ENCODE data around the gene TUBB2A. TPM values are rescaled to one million over a fixed set of nuclear protein-coding genes. Genes with fewer than 3 reads are reported as not detected.

TUBB2A gene
- total and polyA plus RNA-seq, 5 donors from 2014 or later: 4.8 to 48.0 (median 6.9) TPM

DNA sequence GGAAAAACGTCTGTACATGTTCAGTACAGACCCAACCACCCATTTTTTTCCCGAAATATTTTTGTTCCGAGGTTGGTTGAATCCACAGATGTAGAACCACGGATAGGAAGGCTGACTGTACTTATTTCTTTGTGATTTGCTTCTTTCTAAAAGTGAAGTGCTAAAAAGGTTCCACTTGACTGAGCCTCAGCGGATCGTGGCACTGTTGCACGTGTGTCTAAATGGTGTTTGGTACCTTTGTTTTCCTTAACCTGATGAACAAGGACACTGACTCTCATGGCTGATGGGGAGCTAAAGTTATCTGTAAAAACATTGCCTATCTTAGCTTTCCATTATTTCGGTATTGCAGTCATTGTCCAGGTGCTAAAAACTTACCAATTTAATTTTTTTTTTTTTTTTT lies 32.7 kb downstream of the TUBB2A start:
- Mint-ChIP-seq H3K27me3 (no peaks in the 10 kb centered on the region), H3K27ac (no peak overlapping the region), H3K4me1 (peaks cover 0 to 2% (median under 1%) of the 10 kb centered on the region in 4 donors), H3K9me3 (no peaks in the 10 kb centered on the region), H3K36me3 (peaks cover 14% of the 10 kb centered on the region), H3K4me3 (no peak overlapping the region)
- no peak for ATAC-seq (ENCODE audit: low read depth in 2 of 2)
- no peak for DNase-seq
- Histone ChIP-seq H3K4me3 (ENCODE audit: low read depth, low read length) (no peak overlapping the region), H3K36me3 (ENCODE audit: control insufficient read depth, insufficient read depth, low read length) (no peaks in the 10 kb centered on the region), H3K9me3 (ENCODE audit: control insufficient read depth in 2 of 2, low read length in 2 of 2) (no peaks in the 10 kb centered on the region), H3K27me3 (ENCODE audit: control insufficient read depth, insufficient read depth, low read length) (no peaks in the 10 kb centered on the region), H3K4me1 (ENCODE audit: control insufficient read depth, insufficient read depth, low read length, poor library complexity, severe bottlenecking) (no peaks in the 10 kb centered on the region), H3K27ac (ENCODE audit: insufficient read depth, low read length, poor library complexity, severe bottlenecking) (no peak overlapping the region)

- no peaks in the 10 kb centered on the region for H3K9me3 Mint-ChIP-seq
- H3K27me3 ChIP-seq (ENCODE audit: control insufficient read depth, insufficient read depth, low read length): no peaks in the 10 kb centered on the region
- H3K27ac Mint-ChIP-seq: no peak overlapping the region
- no peaks in the 10 kb centered on the region for H3K36me3 Mint-ChIP-seq
- ATAC-seq (ENCODE audit: low read depth in 2 of 2) (no peak), DNase-seq (no peak)
- peaks cover 5 to 11% (median 9%) of the 10 kb centered on the region in 4 donors for H3K4me1 Mint-ChIP-seq
- H3K27me3 Mint-ChIP-seq: no peaks in the 10 kb centered on the region
- no peak overlapping the region for H3K27ac ChIP-seq (ENCODE audit: insufficient read depth, low read length, poor library complexity, severe bottlenecking)
- H3K4me3 ChIP-seq (ENCODE audit: low read depth, low read length): no peak overlapping the region
- no peaks in the 10 kb centered on the region for H3K36me3 ChIP-seq (ENCODE audit: control insufficient read depth, insufficient read depth, low read length)
- peaks cover 9% of the 10 kb centered on the region for H3K4me1 ChIP-seq (ENCODE audit: control insufficient read depth, insufficient read depth, low read length, poor library complexity, severe bottlenecking)
- H3K4me3 Mint-ChIP-seq: peak overlapping the region in 1 of 4 donors; percentile 23
- no peaks in the 10 kb centered on the region for H3K9me3 ChIP-seq (ENCODE audit: control insufficient read depth in 2 of 2, low read length in 2 of 2)
Measured at GRCh38 chr6:3122823-3123182, 34.5 kb downstream of the TUBB2A start.

DNA sequence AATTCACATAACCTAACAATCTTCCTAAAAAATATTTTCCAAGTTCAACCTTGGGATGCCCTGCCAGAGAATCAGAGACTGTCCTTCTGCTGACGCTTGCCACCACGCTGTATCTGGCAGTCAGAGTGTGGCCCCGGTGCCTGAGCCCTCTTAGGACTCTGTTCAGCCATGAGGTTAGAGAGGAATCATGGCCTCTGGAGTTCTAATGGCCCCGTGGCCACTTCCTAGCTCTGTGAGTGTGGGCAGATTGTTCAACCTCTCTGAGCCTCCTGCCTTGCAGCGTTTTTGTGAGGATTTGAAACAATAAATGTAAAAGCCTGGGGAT lies 36.6 kb downstream of the TUBB2A start:
- H3K27ac Mint-ChIP-seq: peak overlapping the region in 1 of 3 donors; percentile 55
- Histone ChIP-seq H3K4me1 (ENCODE audit: control insufficient read depth, insufficient read depth, low read length, poor library complexity, severe bottlenecking) (peaks cover 13% of the 10 kb centered on the region), H3K27ac (ENCODE audit: insufficient read depth, low read length, poor library complexity, severe bottlenecking) (no peak overlapping the region), H3K4me3 (ENCODE audit: low read depth, low read length) (no peak overlapping the region), H3K27me3 (ENCODE audit: control insufficient read depth, insufficient read depth, low read length) (no peaks in the 10 kb centered on the region), H3K9me3 (ENCODE audit: control insufficient read depth in 2 of 2, low read length in 2 of 2) (no peaks in the 10 kb centered on the region), H3K36me3 (ENCODE audit: control insufficient read depth, insufficient read depth, low read length) (no peaks in the 10 kb centered on the region)
- H3K4me3 Mint-ChIP-seq: peak overlapping the region; percentile 15 to 95 (median 44)
- ATAC-seq (ENCODE audit: low read depth in 2 of 2) (no peak), DNase-seq (no peak)
- H3K36me3 Mint-ChIP-seq: no peaks in the 10 kb centered on the region
- no peaks in the 10 kb centered on the region for H3K27me3 Mint-ChIP-seq
- no peaks in the 10 kb centered on the region for H3K9me3 Mint-ChIP-seq
- H3K4me1 Mint-ChIP-seq: peaks cover 5 to 16% (median 14%) of the 10 kb centered on the region in 4 donors

DNA sequence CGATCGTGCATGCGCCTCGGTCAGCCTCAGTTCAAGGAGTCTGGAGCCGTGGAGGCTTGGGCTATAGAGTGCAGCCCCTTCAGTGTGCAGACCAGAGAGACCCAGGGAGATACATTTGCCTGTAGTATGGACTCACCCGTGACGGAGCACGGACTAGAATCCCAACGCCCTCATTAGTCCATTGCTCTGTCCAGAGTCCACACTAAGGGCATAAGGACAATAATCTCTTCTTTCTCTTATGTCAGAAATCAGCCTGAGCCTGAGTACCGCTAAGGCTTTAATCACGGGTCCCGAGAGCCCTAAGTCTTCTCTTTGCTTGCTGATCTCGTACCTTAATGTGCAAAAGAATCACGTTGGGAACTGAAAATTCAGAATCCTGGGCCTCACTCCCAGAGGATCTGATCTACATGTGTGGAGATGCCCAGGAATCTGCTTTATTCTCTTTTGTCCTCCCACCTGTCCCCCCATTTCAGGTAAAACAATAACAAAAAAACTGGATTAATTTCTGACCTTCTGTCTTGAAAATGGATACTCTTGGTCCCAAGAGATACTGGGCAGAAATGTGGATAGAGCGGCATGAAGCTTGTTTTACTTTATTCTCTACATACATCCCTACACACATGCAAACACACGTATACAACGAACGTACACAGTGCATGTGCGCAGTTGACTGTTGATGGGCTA lies 38.2 kb downstream of the TUBB2A start:
- Mint-ChIP-seq H3K36me3 (no peaks in the 10 kb centered on the region), H3K27ac (peak overlapping the region in 2 of 3 donors; percentile 26 to 91), H3K4me1 (peaks cover 5 to 16% (median 14%) of the 10 kb centered on the region in 4 donors), H3K27me3 (no peaks in the 10 kb centered on the region), H3K4me3 (peak overlapping the region; percentile 81 to 95 (median 91)), H3K9me3 (no peaks in the 10 kb centered on the region)
- Histone ChIP-seq H3K4me1 (ENCODE audit: control insufficient read depth, insufficient read depth, low read length, poor library complexity, severe bottlenecking) (peaks cover 13% of the 10 kb centered on the region), H3K4me3 (ENCODE audit: low read depth, low read length) (peak overlapping the region; percentile 81), H3K27me3 (ENCODE audit: control insufficient read depth, insufficient read depth, low read length) (no peaks in the 10 kb centered on the region), H3K9me3 (ENCODE audit: control insufficient read depth in 2 of 2, low read length in 2 of 2) (no peaks in the 10 kb centered on the region), H3K27ac (ENCODE audit: insufficient read depth, low read length, poor library complexity, severe bottlenecking) (peak overlapping the region; percentile 93), H3K36me3 (ENCODE audit: control insufficient read depth, insufficient read depth, low read length) (peaks cover 11% of the 10 kb centered on the region)
- DNase-seq (no peak), ATAC-seq (ENCODE audit: low read depth in 2 of 2) (peak; percentile 7 to 14)

- ATAC-seq (ENCODE audit: low read depth in 2 of 2): peak; percentile 90
- DNase-seq: peak; percentile 94 to 99 (median 99)
Measured at GRCh38 chr6:3118353-3119039, 38.8 kb downstream of the TUBB2A start, which contains the start of gene BPHL. TSS of gene BPHL (plus strand) at chr6:3118711. CDS start at chr6:3118741, 30 bp downstream.

GRCh38 chr6:3117912-3118352 lies 39.4 kb downstream of the TUBB2A start:
- H3K4me1 ChIP-seq (ENCODE audit: control insufficient read depth, insufficient read depth, low read length, poor library complexity, severe bottlenecking): peaks cover 13% of the 10 kb centered on the region
- H3K27me3 Mint-ChIP-seq: no peaks in the 10 kb centered on the region
- H3K9me3 ChIP-seq (ENCODE audit: control insufficient read depth in 2 of 2, low read length in 2 of 2): no peaks in the 10 kb centered on the region
- peaks cover 23% of the 10 kb centered on the region for H3K36me3 ChIP-seq (ENCODE audit: control insufficient read depth, insufficient read depth, low read length)
- DNase-seq (no peak), ATAC-seq (ENCODE audit: low read depth in 2 of 2) (no peak)
- peaks cover 4% of the 10 kb centered on the region for H3K36me3 Mint-ChIP-seq
- peak overlapping the region; percentile 93 for H3K27ac ChIP-seq (ENCODE audit: insufficient read depth, low read length, poor library complexity, severe bottlenecking)
- no peaks in the 10 kb centered on the region for H3K9me3 Mint-ChIP-seq
- H3K4me3 ChIP-seq (ENCODE audit: low read depth, low read length): peak overlapping the region; percentile 71
- peak overlapping the region; percentile 89 to 95 (median 94) for H3K4me3 Mint-ChIP-seq
- peaks cover 5 to 16% (median 14%) of the 10 kb centered on the region in 4 donors for H3K4me1 Mint-ChIP-seq
- H3K27ac Mint-ChIP-seq: peak overlapping the region; percentile 34 to 91 (median 91)
- H3K27me3 ChIP-seq (ENCODE audit: control insufficient read depth, insufficient read depth, low read length): no peaks in the 10 kb centered on the region

More at GRCh38 chr6:3118353-3119039, 38.8 kb downstream of the TUBB2A start, which contains the start of gene BPHL:
- H3K4me3 ChIP-seq (ENCODE audit: low read depth, low read length): peak within 1 kb of the TSS; percentile 81
- Mint-ChIP-seq H3K4me3 (peak within 1 kb of the TSS; percentile 89 to 95 (median 94)), H3K4me1 (peaks cover 5 to 16% (median 14%) of the 10 kb centered on the region in 4 donors), H3K27me3 (no peaks in the 10 kb centered on the region), H3K36me3 (peaks cover 1% of the 10 kb centered on the region), H3K27ac (peak within 1 kb of the TSS; percentile 34 to 91 (median 91)), H3K9me3 (no peaks in the 10 kb centered on the region)
- H3K27me3 ChIP-seq (ENCODE audit: control insufficient read depth, insufficient read depth, low read length): no peaks in the 10 kb centered on the region
- peak within 1 kb of the TSS; percentile 93 for H3K27ac ChIP-seq (ENCODE audit: insufficient read depth, low read length, poor library complexity, severe bottlenecking)
- no peaks in the 10 kb centered on the region for H3K9me3 ChIP-seq (ENCODE audit: control insufficient read depth in 2 of 2, low read length in 2 of 2)
- H3K4me1 ChIP-seq (ENCODE audit: control insufficient read depth, insufficient read depth, low read length, poor library complexity, severe bottlenecking): peaks cover 13% of the 10 kb centered on the region
- H3K36me3 ChIP-seq (ENCODE audit: control insufficient read depth, insufficient read depth, low read length): peaks cover 18% of the 10 kb centered on the region

DNA sequence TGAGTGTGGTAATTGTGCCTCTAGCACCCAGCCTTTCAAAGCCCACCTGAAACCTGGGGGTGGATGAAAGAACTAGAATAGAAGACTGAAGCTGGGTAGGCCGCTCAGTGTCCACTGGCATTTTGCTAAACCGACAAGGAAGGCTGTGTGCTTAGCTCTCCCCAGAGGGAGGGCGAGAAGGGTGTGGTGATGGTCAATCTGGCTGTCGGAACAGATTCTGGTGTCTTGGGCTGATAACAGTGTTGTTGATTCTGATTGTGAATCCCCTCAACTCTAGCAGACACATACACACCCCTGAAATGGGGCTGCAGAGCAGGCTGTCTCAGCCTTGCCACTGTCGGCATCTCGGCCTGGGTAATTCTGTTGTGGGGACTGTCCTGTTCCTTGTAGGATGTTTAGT lies 43.0 kb downstream of the TUBB2A start:
- Histone ChIP-seq H3K36me3 (ENCODE audit: control insufficient read depth, insufficient read depth, low read length) (peaks cover 50% of the 10 kb centered on the region), H3K9me3 (ENCODE audit: control insufficient read depth in 2 of 2, low read length in 2 of 2) (no peaks in the 10 kb centered on the region), H3K27me3 (ENCODE audit: control insufficient read depth, insufficient read depth, low read length) (no peaks in the 10 kb centered on the region), H3K4me1 (ENCODE audit: control insufficient read depth, insufficient read depth, low read length, poor library complexity, severe bottlenecking) (peaks cover 12% of the 10 kb centered on the region), H3K27ac (ENCODE audit: insufficient read depth, low read length, poor library complexity, severe bottlenecking) (no peak overlapping the region), H3K4me3 (ENCODE audit: low read depth, low read length) (no peak overlapping the region)
- no peak for ATAC-seq (ENCODE audit: low read depth in 2 of 2)
- Mint-ChIP-seq H3K27ac (peak overlapping the region in 1 of 3 donors; percentile 69), H3K36me3 (peaks cover 21% of the 10 kb centered on the region), H3K4me1 (peaks cover 9 to 18% (median 14%) of the 10 kb centered on the region in 4 donors), H3K27me3 (no peaks in the 10 kb centered on the region), H3K9me3 (no peaks in the 10 kb centered on the region), H3K4me3 (no peak overlapping the region)
- DNase-seq: no peak
